HG02938 (cell line): ENCODE measurements around the gene TMEM125.

Source experiments
- ATAC-seq: cut with Tn5 transposase; IDR thresholded peaks from one replicate; pipeline ENCODE4 v1.9.1; 2021; ENCODE audit warnings: mild to moderate bottlenecking, moderate library complexity; ENCODE audit not compliant: unreplicated experiment

Gene TMEM125

DNA sequence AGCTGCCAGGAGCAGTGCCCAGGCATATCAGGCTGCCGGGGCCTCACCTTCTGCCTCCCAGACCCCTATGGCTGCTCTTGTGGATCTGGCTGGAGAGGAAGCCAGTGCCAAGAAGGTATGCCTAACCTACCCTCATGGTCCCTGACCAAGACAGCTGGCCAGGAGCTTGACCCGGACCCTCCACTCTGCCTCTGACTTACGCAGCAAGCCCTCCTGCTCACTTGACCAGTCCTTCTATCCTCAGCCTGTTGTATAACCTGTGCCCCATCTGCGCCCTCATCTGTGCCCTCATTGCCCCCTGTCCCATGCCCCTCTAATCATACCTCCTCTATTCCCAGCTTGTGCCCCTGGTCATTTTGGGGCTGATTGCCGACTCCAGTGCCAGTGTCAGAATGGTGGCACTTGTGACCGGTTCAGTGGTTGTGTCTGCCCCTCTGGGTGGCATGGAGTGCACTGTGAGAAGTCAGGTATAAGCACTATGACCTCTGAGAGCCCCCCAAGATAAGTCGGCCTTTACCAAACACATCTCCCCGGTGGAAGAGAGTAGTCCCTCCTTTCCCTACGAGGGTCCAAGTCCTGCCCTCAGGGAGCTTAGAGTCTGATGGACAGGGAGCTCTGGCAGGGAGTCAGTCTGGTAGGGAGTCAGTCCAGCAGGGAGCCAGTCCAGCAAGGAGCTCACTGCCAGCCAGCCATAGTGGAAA, 37.8 kb downstream of the TMEM125 start:
- no peak for ATAC-seq

DNA sequence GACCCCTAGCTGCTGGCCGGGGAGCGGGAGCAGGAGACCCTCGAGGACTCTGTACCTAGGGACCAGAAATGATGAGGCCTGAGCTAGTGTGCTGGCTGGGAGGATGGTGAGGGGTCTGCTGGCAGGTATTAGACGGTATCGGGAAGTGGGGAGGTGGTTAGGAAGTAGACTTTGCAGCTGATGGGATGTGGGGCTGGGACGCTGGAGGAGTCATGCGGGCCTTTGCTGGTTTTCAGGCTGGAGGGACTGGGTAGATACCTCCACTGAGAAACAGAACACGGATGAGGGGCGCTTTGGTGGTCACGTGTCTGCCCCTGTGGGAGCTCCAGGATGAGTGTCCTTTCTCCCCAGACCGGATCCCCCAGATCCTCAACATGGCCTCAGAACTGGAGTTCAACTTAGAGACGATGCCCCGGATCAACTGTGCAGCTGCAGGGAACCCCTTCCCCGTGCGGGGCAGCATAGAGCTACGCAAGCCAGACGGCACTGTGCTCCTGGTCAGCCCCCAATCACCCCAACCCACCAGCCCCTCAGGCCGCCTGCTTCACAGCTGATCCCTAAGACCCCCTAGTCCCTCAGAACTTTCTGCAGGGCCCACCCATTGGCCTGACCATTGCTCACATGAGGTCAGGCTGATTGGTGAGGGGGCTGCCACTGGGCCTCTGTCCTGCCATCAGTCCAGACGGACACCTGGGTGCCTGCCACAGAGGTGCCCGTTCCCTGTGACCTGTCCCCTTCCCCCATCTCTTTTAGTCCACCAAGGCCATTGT, 39.0 kb downstream of the TMEM125 start:
- no peak for ATAC-seq

DNA sequence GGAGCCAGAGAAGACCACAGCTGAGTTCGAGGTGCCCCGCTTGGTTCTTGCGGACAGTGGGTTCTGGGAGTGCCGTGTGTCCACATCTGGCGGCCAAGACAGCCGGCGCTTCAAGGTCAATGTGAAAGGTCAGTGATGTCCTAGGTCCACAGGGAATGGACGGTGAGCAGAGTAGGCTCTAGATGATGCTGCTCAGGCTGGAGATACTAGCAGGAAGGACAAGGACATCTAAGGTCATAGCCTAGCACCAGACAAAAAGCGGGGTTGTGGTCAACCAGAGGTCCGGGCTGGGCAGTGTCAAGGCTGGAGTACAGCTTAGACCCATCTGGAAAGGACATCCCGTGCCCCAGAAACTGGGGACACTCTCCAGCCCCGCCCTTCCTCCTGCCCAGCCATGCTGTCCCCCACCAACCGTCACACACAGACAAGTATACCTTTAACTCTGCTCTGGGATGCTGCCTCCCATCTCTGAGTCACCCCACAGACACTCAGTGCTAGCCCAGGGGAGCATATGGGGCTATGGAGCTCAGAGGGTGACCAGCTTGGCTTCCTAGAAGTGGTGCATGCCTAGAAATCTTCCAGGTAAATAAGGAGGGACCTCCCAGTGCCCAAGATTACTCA, 39.7 kb downstream of the TMEM125 start:
- no peak for ATAC-seq

- no peak for ATAC-seq
Observed at GRCh38 chr1:43311521-43311920, 41.7 kb downstream of the TMEM125 start.

GRCh38 chr1:43312212-43312623, 42.4 kb downstream of the TMEM125 start:
- no peak for ATAC-seq

DNA sequence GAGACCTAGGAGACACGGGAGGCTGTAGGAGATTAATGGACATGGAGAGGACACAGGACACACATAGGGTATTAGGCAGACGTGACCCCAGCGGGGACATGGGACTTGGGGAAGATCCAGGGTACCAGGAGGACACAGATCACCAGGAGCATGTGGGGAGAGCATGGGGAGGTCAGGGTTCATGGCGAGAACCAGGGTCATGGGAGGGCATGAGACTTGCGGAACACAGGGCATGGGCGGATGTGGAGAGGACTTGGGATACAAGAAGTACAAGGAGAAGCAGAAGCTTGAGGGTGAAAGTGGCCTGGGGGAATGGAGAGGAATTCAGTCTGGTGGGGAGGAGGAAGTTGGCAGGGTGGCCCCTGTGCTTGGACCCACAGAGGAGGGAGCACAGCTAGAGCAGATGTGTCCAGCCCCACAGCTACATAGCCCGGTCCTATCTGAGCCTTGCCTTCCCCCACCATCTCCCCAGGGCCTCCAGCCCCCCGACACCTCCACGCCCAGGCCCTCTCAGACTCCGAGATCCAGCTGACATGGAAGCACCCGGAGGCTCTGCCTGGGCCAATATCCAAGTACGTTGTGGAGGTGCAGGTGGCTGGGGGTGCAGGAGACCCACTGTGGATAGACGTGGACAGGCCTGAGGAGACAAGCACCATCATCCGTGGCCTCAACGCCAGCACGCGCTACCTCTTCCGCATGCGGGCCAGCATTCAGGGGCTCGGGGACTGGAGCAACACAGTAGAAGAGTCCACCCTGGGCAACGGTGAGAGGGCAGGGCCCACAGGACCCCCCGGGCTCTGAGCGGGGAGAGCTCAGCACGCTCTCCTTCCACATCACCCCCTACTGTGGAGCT, 43.1 kb downstream of the TMEM125 start:
- ATAC-seq, result no peak

GRCh38 chr1:43313771-43314170, 44.0 kb downstream of the TMEM125 start:
- ATAC-seq, result no peak

- ATAC-seq, result no peak
Observed at GRCh38 chr1:43314233-43314632, 44.5 kb downstream of the TMEM125 start.

DNA sequence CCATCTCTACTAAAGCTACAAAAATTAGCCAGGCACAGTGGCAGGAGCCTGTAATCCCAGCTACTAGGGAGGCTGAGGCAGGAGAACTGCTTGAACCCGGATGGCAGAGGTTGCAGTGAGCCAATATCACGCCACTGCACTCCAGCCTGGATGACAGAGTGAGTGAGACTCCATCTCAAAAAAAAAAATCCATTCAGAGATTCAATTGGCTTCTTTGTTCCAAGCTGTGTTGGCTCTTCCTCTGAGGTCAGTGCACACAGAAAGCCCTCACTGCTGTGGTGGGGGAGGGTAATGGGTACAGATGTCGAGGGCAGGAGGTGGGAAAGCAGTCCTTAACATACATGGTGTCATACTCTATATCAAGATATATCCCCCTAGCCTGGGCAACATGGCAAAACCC, 45.7 kb downstream of the TMEM125 start:
- no peak for ATAC-seq

DNA sequence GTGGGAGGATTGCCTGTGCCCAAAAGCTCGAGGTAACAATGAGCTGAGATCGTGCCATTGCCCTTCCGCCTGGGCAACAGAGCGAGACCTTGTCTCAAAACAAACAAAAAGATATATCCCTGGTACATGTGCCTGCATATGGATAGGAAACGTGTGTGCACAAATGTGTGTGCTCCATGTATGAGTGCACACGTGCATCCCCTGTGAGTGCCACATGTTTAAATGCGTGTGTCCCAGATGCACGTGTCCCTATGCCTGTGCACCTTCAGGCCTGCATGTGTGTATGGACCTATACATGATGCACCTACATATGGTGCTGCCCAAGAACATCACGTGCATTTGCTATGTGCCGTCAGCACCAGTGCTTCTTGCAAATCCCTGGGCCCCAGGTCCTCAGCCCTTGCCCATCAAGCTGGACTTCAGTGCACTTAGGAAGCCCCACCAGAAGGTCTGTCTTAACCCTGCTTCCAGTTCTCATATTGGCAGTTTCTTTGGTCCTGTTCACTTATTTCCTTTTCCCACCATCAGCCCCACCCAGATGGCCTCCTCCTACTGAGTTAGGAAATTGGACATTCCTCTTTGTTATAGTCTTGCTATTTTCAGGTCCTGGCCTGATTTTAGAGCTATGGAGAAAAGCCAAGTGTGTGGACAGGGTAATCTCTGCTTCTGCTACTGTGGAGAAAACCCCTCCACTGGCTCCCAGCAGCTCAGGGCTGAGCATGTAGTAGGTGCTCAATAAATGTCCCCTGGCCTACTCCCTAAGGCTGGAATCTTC, 46.4 kb downstream of the TMEM125 start:
- ATAC-seq, result no peak

DNA sequence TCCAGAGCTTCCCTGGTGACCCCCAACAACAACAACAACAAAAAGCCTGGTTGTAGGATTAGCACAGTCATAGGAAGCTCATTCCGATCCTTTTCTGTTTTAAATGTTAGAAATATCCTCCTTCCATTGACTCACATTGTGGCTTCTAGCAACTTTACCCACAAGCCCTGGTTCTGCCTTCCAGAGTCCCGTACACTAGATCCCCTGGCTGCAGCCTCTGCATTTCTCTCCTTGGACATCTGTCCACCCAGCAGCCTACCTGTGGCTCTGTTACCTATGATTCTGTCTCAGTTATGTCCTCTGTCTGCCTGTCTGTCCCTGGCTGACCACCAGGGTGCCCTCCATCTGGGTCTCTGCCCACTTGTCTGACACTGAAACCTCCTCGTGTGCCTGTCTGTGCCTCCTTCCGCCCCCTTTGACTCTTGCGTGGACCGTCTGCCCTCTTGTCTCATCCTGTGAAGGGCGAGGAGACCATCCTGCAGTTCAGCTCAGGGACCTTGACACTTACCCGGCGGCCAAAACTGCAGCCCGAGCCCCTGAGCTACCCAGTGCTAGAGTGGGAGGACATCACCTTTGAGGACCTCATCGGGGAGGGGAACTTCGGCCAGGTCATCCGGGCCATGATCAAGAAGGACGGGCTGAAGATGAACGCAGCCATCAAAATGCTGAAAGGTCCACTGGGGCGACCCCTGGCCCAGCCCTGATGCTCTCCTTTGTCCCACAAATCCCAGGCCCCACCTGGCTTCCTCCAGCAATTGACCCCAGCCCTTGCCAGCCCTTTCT, 47.1 kb downstream of the TMEM125 start:
- no peak for ATAC-seq

DNA sequence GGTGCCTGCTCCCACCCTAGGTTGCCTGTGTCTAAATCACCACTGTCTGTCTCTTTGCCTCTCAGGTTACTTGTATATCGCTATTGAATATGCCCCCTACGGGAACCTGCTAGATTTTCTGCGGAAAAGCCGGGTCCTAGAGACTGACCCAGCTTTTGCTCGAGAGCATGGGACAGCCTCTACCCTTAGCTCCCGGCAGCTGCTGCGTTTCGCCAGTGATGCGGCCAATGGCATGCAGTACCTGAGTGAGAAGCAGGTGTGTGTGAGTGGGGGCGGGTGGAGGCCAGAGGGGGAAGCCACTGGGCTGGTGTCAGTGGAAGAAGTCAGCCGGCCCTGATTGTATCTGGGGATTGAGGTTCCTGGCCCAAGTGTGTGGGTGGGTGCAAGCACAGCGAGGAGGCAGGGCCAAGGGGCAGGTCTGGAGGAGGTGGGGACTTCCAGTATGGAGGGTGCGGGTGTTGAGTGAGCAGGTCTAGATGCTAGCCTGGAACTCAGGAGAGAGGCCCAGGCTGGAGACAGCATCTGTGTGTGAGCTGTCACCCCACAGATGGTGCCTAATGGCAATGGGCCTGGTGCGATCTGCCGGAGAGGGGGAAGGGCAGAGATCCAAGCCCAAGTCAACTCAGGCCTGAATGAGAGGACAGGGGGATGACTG, 48.2 kb downstream of the TMEM125 start:
- no peak for ATAC-seq

DNA sequence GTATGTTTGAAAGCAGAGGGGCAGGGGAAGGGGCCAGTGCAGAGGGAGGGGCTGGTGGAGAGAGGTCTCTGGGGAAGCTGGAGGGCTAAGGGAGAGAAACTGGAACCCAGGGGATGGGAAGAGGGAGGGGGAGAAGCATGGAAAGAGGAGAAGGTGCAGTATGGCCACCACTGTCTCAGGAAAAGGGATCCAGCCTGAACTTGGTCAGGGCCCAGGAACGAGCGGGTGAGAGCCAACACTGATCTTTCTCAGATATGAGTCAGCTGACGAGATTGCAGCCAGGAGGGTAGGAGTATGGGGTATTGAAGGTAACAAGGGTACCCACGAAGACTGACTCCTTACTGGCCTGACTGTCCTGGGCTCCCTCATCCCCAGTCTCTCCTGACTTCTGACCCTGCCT, 49.0 kb downstream of the TMEM125 start:
- ATAC-seq, result no peak

GRCh38 chr1:43319288-43319687, 49.5 kb downstream of the TMEM125 start:
- no peak for ATAC-seq

DNA sequence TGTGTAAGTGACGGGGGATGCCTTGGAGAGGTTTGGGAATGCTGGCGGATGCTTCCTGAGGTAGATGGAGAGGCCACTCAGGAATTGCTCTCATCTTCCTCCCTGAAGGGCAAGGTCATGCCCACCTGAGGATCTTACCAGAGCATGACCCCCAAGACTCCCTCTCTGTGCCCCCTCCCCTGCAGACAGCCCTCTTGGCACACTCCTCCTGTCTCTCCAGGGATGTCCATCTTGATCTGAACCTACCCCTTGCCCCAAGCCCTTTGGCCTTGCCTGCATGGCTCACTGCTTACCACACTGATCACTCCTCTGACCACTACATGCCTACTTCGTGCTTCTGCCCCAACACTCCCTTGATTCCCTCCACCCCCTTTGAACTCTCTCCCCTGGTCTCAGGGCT, 50.0 kb downstream of the TMEM125 start:
- no peak for ATAC-seq

DNA sequence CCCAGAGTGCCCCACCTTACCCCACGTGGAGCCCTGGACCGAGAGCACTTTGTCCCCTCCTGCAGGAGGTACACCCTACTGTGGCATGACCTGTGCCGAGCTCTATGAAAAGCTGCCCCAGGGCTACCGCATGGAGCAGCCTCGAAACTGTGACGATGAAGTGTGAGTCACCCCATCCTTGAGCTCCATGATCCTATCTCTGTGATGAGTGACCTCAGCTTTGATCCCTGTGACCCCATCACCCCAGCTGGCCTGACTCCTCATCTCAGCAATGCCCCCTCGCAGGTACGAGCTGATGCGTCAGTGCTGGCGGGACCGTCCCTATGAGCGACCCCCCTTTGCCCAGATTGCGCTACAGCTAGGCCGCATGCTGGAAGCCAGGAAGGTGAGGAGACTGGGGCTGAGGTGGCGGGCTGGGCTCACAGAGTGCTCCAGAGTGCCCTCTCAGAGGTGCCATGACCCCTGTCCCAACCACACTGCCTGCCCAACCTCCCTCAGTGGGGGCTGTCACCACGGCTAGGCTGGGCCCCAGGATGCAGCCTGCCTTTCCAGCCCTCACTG, 51.6 kb downstream of the TMEM125 start:
- no peak for ATAC-seq

- no peak for ATAC-seq
Observed at GRCh38 chr1:43322506-43322905, 52.7 kb downstream of the TMEM125 start.
